Panc1 (cell line): ENCODE measurements around the gene ZNF284.

Experiments used
- SIN3A ChIP-seq: IDR thresholded peaks from 2 replicates; pipeline ENCODE4 v1.6.1; 2012; ENCODE audit warnings: low read depth, mild to moderate bottlenecking, low read length, moderate library complexity, borderline replicate concordance; ENCODE audit not compliant: insufficient read depth
- TF ChIP-seq, protein P1 (sequence below): fragments of 450-650 bp; IDR thresholded peaks from 2 replicates; pipeline ENCODE4 v1.5.1; 2017; ENCODE audit warnings: mild to moderate bottlenecking

DNA sequence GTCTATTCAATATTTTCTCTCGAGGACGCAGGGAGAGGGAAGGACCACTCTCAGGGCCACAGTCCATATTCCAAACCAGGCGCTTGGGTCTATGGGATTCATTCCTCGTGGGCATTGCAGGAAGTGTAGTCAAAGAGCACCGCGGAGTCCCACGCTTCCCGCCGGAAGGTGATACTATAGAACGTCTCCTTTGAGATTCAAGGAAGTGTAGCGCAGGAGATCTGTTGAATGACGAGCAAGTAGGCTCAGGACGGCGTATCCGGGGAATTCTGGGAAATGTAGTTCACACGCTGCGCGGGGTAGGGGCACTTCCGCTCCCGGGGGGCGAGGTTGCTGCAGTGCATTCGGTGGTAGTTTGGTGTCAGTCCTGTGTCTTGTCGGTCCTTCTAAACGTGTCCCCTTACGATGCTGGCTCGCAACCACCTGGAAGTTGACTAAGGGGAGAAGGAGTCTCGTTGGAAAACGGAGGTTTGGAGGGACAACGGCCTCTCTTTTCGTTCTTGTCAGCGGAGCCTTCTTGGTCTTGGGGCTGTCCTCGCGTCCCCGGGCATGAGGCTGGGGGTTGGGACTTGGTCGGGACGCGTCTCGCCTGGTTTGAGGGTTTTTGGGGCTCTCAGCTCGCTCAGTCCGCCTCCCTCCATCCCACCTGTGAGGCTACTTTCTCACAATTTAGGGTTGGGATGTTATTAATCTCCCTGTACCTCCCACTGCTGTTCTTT, at the start of gene ZNF284:
- TF ChIP-seq, protein P1, sequence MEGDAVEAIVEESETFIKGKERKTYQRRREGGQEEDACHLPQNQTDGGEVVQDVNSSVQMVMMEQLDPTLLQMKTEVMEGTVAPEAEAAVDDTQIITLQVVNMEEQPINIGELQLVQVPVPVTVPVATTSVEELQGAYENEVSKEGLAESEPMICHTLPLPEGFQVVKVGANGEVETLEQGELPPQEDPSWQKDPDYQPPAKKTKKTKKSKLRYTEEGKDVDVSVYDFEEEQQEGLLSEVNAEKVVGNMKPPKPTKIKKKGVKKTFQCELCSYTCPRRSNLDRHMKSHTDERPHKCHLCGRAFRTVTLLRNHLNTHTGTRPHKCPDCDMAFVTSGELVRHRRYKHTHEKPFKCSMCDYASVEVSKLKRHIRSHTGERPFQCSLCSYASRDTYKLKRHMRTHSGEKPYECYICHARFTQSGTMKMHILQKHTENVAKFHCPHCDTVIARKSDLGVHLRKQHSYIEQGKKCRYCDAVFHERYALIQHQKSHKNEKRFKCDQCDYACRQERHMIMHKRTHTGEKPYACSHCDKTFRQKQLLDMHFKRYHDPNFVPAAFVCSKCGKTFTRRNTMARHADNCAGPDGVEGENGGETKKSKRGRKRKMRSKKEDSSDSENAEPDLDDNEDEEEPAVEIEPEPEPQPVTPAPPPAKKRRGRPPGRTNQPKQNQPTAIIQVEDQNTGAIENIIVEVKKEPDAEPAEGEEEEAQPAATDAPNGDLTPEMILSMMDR = no peak
- no peak for TF ChIP-seq SIN3A
